ENCODE data around the gene SF3A2. TPM values are rescaled to one million over a fixed set of nuclear protein-coding genes. Genes with fewer than 3 reads are reported as not detected.

SF3A2 gene
- total RNA-seq, 1 experiment from 2014 or later: 18.9 TPM

DNA sequence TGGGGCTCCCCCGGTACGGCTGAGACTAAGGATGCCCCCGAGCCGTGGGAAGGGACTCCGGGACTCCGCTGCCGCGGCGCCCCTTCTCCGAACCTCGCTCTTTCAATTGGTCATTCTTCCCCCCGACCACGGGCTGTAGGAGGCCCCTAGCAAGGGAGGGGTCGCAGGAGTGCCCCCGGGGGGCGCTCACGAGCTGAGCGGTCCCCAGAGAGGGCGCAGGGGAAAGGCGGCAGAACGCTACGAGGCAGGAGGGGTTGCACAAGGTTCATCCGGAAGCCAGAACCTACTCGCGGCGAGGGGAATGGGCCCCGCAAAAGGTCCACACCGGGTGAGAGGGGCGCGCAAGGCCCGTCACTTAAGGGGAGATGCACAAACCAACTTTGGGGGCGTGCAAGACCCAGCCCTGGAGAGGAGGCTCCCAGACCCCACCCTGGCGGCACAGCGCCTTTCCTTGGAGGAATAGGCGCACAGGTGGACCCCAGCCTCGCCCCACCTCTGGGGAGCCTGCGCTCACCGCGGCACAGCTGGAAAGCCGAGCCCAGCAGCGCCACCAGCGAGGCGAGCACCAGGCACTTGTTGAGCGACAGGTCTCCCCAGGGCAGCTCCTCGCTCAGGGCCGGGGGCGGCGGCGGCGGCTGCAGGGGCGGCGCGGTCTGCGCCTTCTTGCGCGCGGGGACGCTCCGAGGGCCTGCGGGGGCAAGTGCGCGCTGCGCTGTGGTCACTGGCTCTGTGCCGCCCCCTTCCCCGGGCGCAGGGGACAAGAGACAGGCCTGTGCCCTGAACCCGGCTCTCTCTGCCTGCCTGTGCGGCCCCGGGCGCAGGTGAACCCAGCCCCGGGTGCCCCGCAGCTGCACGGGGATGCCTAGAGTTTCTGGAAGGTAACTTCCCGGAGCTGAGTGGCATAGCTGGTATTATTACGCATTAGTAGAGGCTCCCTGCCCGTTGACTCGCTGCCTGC is 16.8 kb downstream of the SF3A2 start:
- no peak for DNase-seq (ENCODE audit: low read depth)

DNA sequence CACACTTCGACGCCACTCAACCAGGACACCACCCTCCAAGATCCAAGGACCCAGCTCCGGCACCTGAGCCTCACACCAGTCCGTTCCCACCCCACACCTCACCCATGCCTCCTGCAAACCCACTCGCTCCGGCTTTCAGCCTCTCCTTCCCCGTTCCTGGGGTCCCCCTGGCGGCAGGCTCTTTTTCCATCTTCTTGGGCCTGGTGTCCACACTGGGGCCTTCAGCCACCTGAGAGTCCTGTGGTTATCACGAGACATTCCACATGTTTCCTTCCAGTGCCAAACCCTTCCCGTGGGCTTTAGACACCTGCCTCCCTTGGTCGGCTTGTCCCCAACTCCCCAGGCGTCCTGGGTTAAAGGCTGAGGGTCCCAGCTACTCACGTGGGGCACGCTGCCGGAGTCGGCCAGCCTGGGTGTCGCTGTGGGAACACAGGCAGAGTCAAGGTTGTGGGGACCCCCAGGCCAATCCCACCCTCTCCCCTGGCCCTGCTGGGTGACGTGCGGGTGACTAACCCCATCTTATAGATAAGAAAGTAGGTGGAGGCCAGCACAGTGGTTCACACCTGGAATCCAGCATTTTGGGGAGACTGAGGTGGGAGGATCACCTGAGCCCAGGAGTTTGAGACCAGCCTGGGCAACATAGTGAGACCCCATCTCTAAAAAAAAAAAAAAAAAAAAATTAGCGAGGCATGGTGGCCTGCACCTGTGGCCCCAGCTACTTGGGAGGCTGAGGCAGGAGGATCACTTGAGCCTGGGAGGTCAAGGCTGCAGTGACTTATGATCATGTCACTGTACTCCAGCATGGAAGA is 17.6 kb downstream of the SF3A2 start:
- DNase-seq (ENCODE audit: low read depth): no peak

DNA sequence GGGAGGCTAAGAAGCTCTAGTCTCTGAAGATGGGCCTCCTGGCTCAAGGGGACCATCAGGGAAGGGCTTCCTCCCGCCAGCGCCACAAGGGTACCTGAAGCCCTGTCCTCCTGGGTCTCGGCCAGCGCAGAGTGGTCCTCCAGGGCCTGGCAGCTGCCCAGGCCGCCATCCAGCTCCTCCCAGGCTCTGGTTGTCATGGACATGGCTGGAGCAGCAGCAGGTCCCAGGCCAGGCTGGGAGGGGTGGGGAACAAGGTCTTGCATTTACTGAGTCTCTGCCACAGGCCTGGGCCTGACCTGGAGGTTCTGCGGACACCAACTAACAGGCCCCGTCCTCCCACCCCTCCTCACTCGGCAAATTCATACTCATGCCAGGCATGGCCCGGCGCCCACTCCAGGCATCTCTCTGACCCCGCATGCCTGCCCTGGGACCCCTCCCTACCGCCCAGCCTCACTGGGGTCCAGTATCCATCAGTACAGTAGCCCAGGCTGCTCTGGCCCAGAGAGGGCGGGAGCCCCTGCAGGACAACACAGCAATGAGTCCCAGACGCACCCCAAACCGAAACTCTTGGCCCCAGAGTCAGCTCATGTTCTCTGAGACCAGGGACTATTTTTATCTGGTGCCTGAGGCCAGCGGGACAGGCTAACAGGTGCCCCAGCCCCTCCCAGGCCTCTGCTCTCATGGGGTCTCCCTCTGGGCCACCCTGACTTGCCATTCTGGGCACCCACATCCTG is 18.7 kb downstream of the SF3A2 start:
- DNase-seq (ENCODE audit: low read depth): no peak

DNA sequence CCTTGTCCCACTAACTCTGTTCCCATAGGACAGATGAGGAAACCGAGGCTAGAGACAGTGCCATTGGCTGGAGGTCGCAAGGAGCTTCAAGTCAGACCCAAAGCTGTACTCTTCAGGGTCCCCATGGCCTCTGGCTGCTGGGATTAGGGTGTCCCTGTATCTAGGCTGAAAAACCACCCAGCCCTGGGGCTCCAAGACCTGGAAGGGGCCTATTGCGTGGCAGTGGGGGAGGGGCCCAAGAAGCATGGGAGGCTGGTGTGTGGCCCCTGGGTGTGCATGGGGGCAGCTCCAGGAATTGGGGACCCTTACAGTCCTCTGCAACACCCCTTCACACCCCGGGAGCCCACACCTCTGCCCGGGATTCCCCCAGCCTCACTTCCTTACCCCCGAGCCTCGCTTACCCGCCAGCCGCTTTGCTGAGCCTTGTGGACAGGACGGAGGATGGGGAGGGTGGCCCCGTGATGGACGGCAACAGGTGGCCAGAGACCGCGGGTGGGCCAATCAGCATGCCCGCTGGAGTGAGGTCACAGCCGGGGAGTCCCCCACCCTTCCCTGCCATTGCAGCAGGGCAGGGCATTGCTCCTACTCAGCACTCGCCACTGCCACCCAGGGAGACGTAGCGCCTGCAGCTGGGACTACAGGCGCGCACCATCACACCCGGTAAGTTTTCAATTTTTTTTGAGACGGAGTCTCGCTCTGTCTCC is 19.5 kb downstream of the SF3A2 start, which contains the start of gene JSRP1:
Gene JSRP1, minus strand, starts transcription at position 436 of the 704 bp plus-strand sequence. CDS start 1,103 bp downstream, outside the sequence.
- no peak for DNase-seq (ENCODE audit: low read depth)

DNA sequence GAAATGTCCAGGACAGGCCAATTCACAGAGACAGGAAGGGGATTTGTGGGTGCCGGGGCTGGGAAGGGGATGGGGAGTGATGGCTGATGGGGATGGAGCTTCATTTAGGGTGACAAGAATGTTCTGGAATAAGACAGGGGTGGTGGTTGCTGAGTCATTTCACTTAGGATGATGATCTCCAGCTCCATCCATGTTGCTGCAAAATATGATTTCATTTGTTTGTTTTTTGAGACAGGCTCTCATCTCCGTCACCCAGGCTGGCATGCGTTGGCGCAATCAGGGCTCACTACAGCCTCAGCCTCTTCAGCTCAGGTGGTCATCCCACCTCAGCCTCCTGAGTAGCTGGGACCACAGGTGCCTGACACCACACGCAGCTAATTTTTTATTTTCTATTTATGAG is 22.7 kb downstream of the SF3A2 start:
- DNase-seq (ENCODE audit: low read depth): no peak

DNA sequence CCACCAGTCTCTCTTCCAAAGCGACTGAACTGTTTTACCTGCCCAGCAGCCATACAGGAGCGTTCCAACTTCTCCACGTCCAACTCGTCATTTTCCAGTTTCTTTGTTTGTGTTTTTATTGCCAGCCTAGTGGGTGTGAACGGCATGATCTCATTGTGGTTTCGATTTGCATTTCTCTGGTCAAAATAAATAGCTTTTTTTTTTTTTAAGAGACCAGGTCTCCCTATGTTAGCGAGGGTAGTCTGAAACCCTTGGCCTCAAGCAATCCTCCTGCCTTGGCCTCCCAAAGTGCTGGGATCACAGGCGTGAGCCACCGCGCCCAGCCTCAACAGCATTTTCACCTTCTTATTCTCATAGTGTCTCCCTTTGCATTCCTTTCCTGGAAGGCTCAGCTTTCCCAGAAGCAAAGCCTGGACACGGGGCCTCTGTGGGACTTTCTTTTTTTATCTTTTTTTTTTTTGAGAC is 23.7 kb downstream of the SF3A2 start:
- no peak for DNase-seq (ENCODE audit: low read depth)

DNA sequence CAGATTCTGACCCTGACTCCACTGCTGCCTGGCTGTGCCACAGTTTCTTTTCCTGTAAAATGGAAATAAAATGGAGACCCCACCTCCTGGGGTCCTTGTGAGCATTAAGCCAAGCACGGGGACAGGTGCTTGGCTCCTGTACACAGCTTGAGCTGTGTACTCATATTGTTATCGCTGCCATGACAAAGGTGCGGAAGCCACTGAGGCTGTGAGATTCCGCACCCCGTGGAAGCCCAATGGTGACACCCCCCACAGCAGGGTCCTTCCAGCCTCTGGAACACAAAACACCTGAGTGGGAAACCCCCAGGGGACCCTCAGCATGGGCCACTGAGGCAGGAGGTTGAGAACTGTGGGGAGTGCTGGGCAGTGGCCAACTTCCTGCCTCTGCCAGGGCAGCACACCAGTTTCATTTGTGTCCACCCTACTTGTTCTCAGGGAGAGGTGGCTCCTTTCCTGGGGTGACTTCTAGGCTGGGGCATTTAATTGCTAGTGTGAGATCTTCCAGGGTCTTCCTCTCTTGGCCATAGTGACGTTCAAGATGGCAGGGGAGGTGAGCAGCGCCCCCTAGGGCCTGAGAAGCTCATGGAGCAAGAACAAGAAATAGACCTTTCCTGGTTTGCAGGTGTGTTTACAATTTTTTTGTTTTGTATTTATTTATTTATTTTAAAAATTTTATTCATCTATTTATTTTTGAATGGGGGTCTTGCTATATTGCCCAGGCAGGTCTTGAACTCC is 25.0 kb downstream of the SF3A2 start:
- no peak for DNase-seq (ENCODE audit: low read depth)

DNA sequence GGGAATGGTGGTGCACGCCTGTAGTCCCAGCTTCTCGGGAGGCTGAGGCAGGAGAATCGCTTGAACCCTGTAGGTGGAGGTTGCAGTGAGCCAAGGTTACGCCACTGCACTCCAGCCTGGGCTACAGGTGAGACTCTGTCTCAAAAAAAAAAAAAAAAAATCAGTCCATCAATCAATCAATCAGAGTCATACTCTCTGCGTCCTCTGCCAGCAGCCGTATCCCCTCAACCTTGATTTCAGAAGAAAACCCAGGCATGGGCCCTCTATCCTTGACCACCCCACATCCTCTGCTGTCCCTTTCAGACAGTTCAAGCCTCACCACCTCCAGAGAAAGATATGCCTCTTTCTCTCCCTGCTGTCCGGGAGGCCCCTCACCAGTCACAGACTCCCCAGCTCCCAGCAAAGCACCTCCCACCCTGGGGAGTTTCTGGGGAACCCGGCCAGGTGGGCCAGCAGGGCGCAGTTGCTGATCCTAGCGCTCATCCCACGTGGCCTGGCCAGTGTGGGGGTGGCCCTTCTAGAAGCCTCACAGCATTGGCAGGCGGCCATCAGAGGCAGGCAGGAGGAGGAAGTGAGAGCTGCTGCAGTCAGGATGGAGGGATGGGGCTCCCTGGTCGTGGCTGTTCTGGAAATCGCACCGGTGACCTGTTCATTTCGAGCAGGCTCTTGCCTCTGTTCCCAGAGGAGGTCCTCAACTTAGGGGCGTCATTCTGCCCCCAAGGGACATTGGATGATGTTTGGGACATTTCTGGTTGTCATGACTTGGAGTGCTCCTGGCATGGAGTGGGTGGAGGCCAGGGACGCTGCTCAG is 29.8 kb downstream of the SF3A2 start:
- DNase-seq (ENCODE audit: low read depth): peak; percentile 76

DNA sequence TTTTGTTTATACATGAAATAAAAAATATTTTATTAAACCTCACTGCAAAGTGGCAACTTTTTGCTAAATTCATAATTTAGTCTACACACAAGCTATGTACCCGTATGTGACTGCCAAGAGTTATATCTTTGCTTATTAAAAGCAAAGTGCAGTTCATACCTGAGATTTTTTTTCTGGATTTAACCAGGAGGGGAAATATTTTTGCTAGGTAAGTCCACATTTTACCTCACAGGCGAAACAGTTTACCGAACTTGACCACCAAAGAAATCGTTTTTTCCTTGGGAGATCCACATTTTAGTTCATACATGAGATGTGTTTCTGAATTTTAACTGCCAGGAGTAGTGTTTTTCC is 31.8 kb downstream of the SF3A2 start:
- DNase-seq (ENCODE audit: low read depth): no peak

DNA sequence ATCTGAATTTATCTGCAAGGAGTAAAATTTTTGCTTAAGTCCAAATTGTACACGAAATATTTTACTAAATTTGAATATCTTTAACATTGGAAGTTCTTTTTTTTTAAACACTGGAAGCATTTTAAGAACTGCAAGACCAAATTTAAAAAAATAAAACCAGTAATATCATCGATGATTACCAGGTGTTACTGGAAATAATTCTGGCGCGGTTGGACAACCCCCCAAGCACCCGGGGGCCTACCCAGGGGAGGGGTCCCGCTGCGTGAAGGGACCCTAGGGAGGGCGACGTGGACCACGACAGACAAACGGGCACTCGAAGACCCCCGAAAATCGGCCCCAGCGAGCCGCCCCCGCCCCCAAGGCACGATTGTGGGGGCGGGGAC is 32.2 kb downstream of the SF3A2 start:
- no peak for DNase-seq (ENCODE audit: low read depth)

DNA sequence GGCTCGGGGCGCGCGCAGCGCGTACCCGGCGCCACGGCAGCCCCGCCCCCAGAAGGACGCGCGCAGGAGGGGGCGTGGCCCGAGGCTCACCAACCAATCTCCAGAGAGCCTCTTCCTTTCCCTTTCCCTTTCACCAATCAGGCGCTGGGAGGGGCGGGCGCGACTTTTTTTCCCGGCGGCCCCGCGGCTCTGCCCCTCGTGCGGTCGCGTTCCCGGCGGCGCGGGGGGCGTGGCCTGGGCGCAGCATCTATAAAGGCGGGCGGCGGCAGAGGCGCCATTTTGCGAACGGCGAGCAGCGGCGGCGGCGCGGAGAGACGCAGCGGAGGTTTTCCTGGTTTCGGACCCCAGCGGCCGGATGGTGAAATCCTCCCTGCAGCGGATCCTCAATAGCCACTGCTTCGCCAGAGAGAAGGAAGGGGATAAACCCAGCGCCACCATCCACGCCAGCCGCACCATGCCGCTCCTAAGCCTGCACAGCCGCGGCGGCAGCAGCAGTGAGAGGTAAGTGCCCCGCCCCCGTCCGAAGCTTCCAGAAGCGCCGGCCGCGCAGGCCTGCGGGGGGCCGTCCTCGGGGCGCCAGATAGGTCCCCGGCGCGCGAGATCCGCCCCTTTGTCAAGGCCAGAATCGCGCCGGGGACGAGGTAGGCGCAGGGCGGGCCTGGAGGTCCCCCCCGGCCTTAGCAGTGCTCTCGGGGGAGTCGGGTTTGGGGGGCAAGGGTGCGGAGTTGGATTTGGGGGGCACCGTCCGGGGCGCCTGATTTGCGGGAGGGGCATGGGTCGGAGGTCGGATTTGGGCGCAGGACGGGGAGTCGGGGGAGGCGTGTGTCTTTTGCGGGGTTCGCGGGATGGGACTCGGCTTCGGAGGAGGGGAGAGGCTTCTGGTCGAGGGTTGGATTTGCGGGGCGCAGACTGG is 32.9 kb downstream of the SF3A2 start:
- DNase-seq (ENCODE audit: low read depth): peak; percentile 95

DNA sequence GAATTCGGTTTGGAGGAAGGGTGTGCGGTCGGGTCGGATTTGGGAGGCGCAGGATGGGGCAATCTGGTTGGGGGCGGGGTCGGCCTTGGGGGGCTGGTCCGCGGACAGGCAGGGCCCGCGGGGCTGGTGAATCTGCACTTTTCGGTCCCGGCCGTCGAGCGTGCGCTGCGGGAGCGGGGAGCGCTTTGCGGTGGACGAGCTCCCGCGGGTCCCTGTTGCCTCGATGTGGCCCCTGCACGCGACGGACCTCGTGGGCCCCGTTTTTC is 33.5 kb downstream of the SF3A2 start:
- no peak for DNase-seq (ENCODE audit: low read depth)

DNA sequence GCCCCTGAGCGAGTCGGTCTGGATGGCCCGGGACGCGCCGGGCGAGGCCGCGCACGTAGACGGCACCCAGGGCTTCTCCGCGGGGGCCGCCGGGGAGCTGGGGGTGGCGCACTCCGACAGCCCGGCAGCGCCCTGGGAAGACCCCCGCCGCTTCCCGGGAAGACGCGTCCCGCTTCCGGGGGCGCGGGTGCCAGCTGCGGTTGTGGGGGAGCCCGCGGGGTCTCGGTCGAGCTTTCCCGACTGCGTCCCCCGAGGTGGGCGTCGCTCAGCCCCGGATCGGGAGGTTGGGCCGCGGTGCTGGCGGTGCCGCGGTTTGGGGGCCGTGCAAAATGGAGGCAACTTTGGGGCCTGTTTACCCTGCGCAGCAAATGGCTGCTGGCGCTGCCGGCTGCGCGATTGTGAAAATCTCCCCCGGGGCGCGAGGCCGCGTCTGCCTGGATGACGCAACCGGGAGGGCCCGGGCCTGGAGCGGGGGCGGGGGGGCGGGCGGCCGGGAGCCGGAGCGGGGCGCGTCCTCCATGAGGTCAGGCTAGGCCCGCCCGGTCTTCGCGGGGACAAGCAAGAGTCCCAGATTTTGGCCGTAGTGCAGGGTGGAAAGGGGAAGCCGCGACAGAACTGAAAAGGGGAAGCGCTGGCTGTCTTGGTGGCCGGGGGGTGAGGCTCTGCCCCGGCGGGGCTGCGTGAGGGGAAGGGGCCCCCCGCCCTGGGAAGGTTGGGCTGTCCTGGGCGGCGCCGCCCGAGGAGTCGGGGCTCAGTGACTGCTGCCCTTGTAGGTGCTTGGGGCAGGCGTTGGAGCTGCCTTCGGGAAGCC is 34.0 kb downstream of the SF3A2 start:
- peak; percentile 82 for DNase-seq (ENCODE audit: low read depth)

DNA sequence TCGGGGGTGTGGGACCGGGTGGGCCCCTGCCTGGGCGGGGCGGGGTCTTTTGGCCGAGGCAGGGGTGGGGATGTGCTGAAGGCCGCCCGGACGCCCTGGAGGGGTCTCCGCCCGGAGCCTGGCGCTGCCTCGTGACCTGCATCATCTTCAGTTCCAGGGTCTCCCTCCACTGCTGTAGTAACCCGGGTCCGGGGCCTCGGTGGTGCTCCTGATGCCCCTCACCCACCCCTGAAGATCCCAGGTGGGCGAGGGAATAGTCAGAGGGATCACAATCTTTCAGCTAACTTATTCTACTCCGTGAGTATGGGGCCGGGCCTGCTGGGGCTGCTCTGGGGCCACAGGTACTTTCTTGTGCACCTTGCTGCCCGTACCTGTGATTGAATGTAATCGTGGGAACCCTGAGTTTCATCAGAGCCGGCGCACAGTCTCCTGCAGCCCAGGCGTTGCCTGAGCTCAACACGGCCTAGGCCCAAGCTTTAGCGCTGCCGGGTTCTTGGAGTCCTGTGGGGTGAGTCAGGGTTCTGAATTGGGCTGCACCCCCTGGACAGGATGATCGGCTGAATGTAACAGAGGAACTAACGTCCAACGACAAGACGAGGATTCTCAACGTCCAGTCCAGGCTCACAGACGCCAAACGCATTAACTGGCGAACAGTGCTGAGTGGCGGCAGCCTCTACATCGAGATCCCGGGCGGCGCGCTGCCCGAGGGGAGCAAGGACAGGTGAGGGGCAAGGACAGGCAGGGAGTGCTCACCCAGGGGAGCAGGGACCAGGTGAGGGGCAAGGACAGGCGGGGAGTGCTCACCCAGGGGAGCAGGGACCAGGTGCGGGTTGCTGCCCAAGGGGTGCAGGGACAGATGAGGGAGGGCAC is 34.8 kb downstream of the SF3A2 start:
- peak; percentile 75 for DNase-seq (ENCODE audit: low read depth)

DNA sequence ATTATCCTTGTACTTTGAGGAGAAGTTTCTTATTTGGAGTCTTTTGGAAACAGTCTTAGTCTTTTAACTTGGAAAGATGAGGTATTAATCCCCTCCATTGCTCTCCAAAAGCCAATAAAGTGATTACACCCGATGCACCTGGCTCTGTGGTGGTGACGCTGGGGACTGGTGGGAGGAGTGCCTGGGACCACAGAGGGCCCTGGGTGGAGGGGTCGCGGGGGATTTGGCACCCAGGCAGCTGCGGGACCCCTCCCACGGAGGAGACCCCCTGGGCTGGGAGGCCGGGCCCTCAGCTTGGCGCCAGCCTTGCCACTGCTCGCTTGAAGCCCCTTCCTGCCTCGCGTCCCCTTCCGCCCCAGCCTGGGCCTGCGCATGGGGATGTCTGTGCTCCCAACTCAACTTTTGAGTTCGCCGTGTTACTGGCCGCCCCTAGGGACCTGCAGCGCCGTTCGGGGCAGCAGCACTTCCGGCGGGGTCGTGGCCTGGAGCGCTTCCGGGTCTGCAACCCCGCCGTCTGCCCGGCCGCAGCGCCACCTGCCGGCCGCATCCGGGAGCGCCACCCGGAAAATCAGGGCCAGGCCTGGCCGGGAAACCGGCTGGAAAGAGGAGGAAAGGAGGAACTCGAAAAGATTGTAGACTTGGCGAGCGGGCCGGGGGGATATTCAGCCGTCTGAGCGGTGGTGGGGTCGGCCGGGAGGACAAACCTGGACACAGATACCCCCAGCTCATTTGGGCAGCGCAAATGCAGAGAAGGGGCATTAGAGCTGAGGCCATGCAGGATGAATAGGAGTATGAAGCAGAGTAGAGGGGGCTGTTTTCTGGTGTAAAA is 36.9 kb downstream of the SF3A2 start:
- DNase-seq (ENCODE audit: low read depth): peak; percentile 65

DNA sequence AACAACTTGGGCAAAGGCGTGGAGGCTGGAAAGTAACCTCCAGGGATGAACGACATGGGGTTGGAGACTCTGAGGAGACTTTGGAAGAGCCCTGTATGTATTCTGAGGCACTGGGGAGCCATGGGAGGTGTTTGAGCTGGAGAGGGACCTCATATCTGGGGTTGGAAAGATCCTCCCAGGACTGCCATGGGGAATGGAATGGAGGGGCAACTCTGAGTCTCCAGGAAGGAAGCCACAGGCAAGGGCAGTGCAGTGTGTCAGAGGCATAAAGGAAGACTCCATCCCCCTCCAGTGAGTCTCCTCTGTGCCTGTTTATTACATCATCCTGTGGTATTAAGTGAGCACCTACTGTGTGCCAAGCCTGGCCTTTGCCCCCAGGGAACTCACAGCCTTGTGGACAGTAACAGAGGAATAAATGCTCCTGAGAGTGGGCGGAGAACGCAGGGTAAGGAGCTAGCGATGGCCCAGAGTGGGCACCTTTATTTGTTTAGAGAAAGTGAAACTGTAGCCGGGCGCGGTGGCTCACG is 37.6 kb downstream of the SF3A2 start:
- DNase-seq (ENCODE audit: low read depth): no peak

Measured in RPMI7951 (cell line).